ENCODE data around the gene KIRREL3. TPM values are rescaled to one million over a fixed set of nuclear protein-coding genes. Genes with fewer than 3 reads are reported as not detected.

KIRREL3 gene
- polyA plus RNA-seq, 2 of the 4 experiments (the other 2 are of a cell fraction): 3.0 to 11.0 TPM

DNA sequence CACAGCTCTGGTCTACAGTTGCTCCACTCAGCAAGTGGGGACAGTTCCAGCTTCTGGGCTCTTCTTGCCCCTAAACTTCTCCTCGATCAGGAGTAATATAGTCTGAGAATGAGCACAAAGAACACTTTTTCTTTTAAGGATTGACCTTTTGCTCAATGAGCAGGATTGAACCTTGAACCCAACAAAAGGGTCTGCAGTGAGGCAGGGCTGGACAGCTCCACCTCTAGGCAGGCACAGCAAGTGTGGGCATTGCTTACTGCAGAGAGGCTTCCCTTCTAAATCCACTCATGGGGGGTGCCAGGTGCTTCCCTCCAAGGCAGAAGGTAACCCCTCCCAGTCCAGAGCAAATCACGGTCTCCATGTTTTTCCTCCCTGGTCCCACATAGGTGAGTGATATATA lies 365.6 kb downstream of the KIRREL3 start (continued):
- TF ChIP-seq MAZ (IDR thresholded peaks at IDR 0.05; ENCODE audit: borderline replicate concordance, low read depth, low read length) (no peak), POLR2AphosphoS2 (conservative IDR thresholded peaks at IDR 0.05; ENCODE audit: low read length) (no peak), ZFP36 (IDR thresholded peaks at IDR 0.05; ENCODE audit: borderline replicate concordance, partially characterized antibody) (no peak), MYC (IDR thresholded peaks at IDR 0.05; ENCODE audit: borderline replicate concordance, low read length) (no peak)

DNA sequence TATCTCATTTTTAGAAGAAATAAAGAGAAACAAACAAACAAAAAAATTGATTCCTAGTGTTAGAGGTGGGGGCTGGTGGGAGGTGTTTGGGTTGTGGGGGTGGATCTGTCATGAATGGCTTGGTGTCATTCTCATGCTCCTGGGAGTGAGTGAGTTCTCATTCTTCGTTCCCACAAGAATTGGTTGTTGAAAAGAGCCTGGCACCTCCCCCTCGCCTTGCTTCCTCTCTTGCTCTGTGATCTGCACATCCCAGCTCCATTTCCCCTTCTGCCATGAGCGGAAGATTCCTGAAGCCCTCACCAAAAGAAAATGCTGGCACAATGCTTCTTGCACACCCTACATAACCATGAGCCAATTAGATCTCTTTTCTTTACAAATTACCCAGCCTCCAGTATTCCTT lies 367.2 kb downstream of the KIRREL3 start:
- DNase-seq (ENCODE audit: low read depth in 1 of 2, low spot score in 1 of 2) (no peak), FAIRE-seq (no peak), ATAC-seq (no peak)
- no peak overlapping the region for H3K4me2 ChIP-seq
- no peaks in the 10 kb centered on the region for H3K9me3 ChIP-seq
- POLR2A ChIA-PET: no interaction called here
- H3K27ac ChIP-seq: no peak overlapping the region
- CTCF ChIA-PET: no interaction called here
- no peak overlapping the region for H3K4me3 ChIP-seq
- WGBS (ENCODE audit: missing lambda C conversion rate): 51% methylated on average over 3 of the region's 3 CpGs
- H3K4me1 ChIP-seq: peaks cover 18% of the 10 kb centered on the region
- no peak for TF ChIP-seq EP300 (IDR thresholded peaks at IDR 0.05)

DNA sequence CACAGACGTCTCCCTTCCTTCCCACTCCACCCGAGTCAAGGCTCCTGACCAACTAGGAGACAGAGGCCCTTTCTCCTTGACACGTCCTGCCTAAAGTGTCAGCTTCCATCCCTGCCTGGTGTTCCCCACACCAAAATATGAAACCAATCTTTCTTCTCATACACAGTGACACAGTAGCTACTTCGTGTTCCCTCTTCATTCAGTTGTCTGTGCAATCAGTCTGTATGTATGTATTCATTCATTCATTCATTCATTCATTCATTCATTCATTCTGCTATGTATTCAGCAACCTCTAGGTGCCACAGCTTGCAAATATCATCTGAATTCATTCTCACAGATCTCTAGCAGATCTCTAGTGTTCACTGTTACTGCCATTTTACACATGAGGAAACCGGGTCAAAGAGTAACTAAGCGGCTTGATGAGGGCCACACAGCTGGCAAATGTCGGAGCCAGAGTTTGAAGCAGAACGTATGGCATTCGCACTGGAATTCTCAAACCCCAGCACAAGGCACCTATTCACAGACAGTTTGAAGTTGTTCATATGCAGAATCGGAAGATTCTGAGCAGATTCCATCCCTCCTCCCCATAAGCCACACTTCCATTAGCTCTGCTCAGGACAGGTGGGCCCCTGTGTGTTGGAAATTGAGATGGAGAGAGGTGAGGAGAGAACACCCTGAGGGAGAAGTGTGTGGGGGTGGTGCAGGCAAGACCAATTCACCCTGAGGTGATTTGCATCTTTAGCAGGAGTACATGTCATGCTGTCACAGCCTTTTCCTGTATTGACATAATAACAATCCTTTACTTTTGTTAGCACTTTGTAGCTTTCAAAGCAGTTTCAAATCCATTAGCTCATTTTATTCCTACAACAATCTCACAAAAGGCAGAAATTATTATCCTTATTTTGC lies 369.4 kb downstream of the KIRREL3 start:
- no peak for ATAC-seq
- no peak overlapping the region for H3K4me2 ChIP-seq
- no peak for DNase-seq (ENCODE audit: low read depth in 1 of 2, low spot score in 1 of 2)
- H3K9me3 ChIP-seq: no peaks in the 10 kb centered on the region
- no peak overlapping the region for H3K27ac ChIP-seq
- no peaks in the 10 kb centered on the region for H3K4me1 ChIP-seq
- FAIRE-seq: no peak
- WGBS (ENCODE audit: missing lambda C conversion rate): 75% methylated on average over 10 of the region's 10 CpGs
- H3K4me3 ChIP-seq: no peak overlapping the region
- no peak for TF ChIP-seq CHD2 (IDR thresholded peaks at IDR 0.05; ENCODE audit: low read length, partially characterized antibody)
- TF ChIP-seq SREBF2 (IDR thresholded peaks at IDR 0.05): no peak
- CTCF ChIA-PET: interaction anchor here (0.9 kb wide), 1 partner anchor 359 kb away, joined by 3 read pairs; no protein-coding TSS in a partner anchor
- POLR2A ChIA-PET: no interaction called here

DNA sequence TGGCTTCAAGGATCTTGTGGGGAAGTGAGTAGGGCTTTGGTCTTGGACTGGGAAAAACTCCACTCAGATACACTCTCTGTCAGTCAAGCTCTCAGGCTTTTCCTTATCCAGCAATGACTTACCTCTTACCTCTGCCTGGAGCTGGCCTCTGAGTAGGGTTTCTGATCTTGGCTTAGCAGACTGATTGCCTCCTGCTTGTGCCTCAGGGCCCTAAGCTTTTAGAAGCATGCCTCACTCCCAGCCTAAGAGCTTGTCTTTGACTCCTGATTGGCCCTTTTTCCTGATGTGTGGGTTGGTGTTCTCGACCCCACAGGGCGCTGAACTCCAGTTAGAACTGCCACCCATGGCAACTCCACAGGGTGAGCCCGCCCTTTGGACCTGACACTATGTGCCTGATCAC lies 370.1 kb downstream of the KIRREL3 start:
- no peak for ATAC-seq
- Histone ChIP-seq H3K9me3 (no peaks in the 10 kb centered on the region), H3K4me3 (no peak overlapping the region), H3K27ac (no peak overlapping the region), H3K4me1 (no peaks in the 10 kb centered on the region), H3K4me2 (no peak overlapping the region)
- FAIRE-seq: no peak
- CTCF ChIA-PET: interaction anchor here (1.8 kb wide), 1 partner anchor 23 kb away, joined by 7 read pairs; no protein-coding TSS in a partner anchor
- no peak for TF ChIP-seq NPAS2 (CRISPR knock-in tag; IDR thresholded peaks at IDR 0.05; ENCODE audit: borderline replicate concordance)
- TF ChIP-seq, protein P1, sequence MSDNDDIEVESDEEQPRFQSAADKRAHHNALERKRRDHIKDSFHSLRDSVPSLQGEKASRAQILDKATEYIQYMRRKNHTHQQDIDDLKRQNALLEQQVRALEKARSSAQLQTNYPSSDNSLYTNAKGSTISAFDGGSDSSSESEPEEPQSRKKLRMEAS (IDR thresholded peaks at IDR 0.05): no peak
- TF ChIP-seq RNF2 (IDR thresholded peaks at IDR 0.05; ENCODE audit: borderline replicate concordance, low read depth): no peak
- TF ChIP-seq, protein P2, sequence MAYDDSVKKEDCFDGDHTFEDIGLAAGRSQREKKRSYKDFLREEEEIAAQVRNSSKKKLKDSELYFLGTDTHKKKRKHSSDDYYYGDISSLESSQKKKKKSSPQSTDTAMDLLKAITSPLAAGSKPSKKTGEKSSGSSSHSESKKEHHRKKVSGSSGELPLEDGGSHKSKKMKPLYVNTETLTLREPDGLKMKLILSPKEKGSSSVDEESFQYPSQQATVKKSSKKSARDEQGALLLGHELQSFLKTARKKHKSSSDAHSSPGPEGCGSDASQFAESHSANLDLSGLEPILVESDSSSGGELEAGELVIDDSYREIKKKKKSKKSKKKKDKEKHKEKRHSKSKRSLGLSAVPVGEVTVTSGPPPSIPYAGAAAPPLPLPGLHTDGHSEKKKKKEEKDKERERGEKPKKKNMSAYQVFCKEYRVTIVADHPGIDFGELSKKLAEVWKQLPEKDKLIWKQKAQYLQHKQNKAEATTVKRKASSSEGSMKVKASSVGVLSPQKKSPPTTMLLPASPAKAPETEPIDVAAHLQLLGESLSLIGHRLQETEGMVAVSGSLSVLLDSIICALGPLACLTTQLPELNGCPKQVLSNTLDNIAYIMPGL (CRISPR knock-in tag; IDR thresholded peaks at IDR 0.05; ENCODE audit: borderline replicate concordance): no peak
- TF ChIP-seq, protein P3, sequence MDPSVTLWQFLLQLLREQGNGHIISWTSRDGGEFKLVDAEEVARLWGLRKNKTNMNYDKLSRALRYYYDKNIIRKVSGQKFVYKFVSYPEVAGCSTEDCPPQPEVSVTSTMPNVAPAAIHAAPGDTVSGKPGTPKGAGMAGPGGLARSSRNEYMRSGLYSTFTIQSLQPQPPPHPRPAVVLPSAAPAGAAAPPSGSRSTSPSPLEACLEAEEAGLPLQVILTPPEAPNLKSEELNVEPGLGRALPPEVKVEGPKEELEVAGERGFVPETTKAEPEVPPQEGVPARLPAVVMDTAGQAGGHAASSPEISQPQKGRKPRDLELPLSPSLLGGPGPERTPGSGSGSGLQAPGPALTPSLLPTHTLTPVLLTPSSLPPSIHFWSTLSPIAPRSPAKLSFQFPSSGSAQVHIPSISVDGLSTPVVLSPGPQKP (IDR thresholded peaks at IDR 0.05; ENCODE audit: low read depth, low read length): no peak
- TF ChIP-seq TP53 (CRISPR knock-in tag; IDR thresholded peaks at IDR 0.05): no peak
- no peak for TF ChIP-seq SMC3 (IDR thresholded peaks at IDR 0.05)
- no peak for TF ChIP-seq RCOR1 (IDR thresholded peaks at IDR 0.05; ENCODE audit: low read depth, low read length)
- no peak for TF ChIP-seq FOSL2 (IDR thresholded peaks at IDR 0.05)
- no peak for TF ChIP-seq FOSL2 (CRISPR knock-in tag; IDR thresholded peaks at IDR 0.05)
- TF ChIP-seq JUN (IDR thresholded peaks at IDR 0.05): no peak
- no peak for TF ChIP-seq KDM1A (IDR thresholded peaks at IDR 0.05; ENCODE audit: low read depth)
- TF ChIP-seq HDAC2 (IDR thresholded peaks at IDR 0.05): no peak
- TF ChIP-seq, protein P4, sequence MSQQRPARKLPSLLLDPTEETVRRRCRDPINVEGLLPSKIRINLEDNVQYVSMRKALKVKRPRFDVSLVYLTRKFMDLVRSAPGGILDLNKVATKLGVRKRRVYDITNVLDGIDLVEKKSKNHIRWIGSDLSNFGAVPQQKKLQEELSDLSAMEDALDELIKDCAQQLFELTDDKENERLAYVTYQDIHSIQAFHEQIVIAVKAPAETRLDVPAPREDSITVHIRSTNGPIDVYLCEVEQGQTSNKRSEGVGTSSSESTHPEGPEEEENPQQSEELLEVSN (IDR thresholded peaks at IDR 0.05; ENCODE audit: borderline replicate concordance, low read depth): no peak
- TF ChIP-seq RAD21 (conservative IDR thresholded peaks at IDR 0.05 in 1 of 2, IDR thresholded peaks at IDR 0.05 in 1 of 2): no peak
- POLR2A ChIA-PET: no interaction called here
- DNase-seq (ENCODE audit: low read depth in 1 of 2, low spot score in 1 of 2): no peak
- WGBS (ENCODE audit: missing lambda C conversion rate): 100% methylated on average over 3 of the region's 3 CpGs

Data from A549 (cell line).